Fibroblast of peridontal ligament (primary cell): ENCODE data around the gene KLRC3.
"Not testable (repeated sequence)": the region's sequence is repeated elsewhere in the genome, so short reads cannot be mapped to it uniquely, and the experiment has no call there.

Experiments used
- DNase-seq: peaks from one replicate; pipeline ENCODE4 v3.0.0-alpha.2; 2010; ENCODE audit errors: extremely low read depth

Gene KLRC3

DNA sequence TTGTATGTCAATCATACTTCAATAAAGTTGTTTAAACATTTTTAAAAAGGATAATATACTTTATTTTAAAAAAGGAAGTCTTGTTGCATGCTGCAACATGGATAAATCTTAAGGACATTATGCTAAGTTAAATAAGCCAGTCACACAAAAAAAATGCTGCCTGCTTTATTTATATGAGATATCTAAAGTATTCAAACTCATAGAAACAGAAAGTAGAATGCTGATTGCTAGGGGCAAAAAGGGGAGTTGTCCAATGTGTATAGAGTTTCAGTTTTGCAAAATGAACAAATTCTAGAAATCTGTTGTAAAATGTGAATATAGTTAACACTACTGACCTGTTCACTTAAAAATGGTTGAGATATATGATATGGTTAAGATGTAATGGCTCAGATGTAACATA, 19.6 kb downstream of the KLRC3 start:
- DNase-seq, result peak; percentile 31

DNA sequence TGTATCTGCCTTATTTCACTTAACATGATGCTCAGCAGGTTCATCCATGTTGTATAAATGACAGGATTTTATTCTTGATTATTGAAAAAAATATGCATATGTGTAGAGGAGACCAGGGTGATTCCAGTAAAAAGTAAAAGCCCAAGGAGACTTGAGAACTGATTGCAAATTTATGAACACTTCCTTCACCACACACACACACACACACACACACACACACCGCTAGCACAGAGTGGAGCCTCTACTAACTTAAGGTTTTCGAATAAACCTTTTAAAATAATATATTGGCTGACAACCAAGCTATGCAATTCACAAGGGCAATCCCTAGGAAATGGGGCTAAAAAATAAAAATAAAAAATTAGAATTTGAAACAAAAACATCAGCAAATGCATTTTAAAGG, 22.2 kb downstream of the KLRC3 start:
- no peak for DNase-seq

- no peak for DNase-seq
Measured at GRCh38 chr12:10397296-10397695, 23.1 kb downstream of the KLRC3 start.

GRCh38 chr12:10396176-10396575, 24.2 kb downstream of the KLRC3 start:
- not testable (repeated sequence) for DNase-seq

- DNase-seq, result peak; percentile 87
Measured at GRCh38 chr12:10395390-10395998, 24.9 kb downstream of the KLRC3 start.

- not testable (repeated sequence) for DNase-seq
Measured at GRCh38 chr12:10394531-10395152, 25.8 kb downstream of the KLRC3 start.

DNA sequence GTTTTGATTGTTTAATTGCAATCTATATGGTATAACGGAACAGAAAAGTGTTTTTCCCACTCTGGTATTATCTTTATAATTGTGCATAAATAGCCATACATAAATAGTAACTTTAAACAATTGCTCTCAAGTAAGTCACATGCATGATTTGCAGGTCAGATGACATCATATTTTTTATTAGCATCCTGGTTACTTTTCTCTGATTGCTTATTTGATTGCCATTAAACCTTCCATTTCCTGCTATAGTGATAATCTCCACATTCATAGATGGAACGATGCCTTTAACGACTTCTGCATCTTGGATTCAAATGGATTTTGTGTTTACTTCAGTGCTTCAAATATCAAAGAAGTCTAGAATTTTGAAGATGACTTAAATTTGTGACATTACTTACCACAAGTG, 27.1 kb downstream of the KLRC3 start:
- DNase-seq, result no peak

- peak; percentile 98 for DNase-seq
Measured at GRCh38 chr12:10392394-10392930, 27.9 kb downstream of the KLRC3 start.

DNA sequence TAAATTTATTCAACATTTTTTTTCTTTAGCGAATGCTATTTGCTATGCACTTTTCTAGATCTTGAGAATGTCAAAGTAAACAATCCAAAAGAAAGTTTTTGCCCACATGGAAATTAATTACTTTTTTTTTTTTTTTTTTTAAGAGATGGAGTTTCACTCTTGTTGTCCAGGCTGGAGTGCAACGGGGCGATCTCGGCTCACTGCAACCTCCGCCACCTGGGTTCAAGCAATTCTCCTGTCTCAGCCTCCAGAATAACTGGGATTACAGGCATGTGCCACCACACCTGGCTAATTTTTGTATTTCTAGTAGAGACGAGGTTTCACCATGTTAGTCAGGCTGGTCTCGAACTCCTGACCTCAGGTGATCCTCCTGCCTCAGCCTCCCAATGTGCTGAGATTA, 29.4 kb downstream of the KLRC3 start:
- DNase-seq, result not testable (repeated sequence)

GRCh38 chr12:10389904-10390303, 30.5 kb downstream of the KLRC3 start, which contains the start of gene KLRK1:
KLRK1 (minus strand) TSS chr12:10390041; CDS start chr12:10388810, 1,231 bp downstream.
- no peak for DNase-seq

DNA sequence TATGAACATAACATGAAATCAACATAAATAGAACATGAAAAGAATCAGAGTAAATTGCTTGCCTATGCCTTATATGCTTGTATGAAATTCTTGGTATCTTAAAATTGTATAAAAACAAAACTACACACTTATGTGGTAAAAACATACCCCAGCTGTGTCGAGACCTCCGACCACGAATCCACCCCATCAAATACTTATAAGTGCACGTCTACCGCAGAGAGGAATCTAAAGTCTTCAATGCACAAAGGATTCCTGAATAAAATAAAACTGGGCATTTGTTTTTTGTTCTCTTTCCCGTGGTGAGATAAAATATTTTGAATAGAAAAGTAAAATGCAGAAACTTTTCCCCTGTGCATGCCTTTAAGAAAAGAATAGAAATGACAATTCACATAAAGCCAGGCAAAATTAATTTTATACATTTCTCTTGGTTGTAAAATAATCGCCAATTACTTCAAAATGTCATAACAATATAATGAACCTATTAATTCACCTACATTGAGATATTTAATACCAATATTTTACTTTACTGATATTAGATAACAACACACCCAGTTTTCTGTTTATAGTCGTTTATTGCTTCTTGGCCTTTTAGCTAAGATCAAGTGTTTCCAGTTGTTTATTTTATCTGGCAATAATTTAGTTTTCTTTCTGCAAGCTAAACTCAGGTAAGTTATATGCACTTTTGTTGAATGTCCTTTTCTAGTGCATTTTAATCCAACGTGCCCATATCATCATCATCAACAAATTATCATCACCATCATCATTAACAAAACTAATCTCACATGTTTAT, 31.6 kb downstream of the KLRC3 start:
- no peak for DNase-seq

- not testable (repeated sequence) for DNase-seq
Measured at GRCh38 chr12:10387498-10387897, 32.9 kb downstream of the KLRC3 start.

DNA sequence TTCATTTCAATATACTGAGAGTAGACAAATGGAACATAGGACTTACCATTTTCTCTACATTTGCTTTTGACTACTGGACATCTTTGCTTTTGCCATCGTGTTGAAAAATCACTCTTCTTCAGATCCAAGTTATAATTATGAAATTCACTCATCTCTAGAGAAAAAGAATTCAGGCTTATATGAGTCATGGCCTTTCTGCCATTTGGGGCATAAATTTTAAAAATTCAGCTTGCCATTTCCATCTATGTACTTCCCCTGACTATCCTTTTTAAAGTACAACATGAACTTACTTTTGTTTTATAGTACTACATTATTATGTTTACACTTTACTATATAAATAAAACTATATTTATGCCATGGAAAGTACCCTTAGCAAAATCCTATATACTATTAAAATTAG, 33.5 kb downstream of the KLRC3 start:
- no peak for DNase-seq

- DNase-seq, result peak; percentile 76
Measured at GRCh38 chr12:10385166-10385613, 35.2 kb downstream of the KLRC3 start.

- no peak for DNase-seq
Measured at GRCh38 chr12:10384191-10384590, 36.2 kb downstream of the KLRC3 start.

DNA sequence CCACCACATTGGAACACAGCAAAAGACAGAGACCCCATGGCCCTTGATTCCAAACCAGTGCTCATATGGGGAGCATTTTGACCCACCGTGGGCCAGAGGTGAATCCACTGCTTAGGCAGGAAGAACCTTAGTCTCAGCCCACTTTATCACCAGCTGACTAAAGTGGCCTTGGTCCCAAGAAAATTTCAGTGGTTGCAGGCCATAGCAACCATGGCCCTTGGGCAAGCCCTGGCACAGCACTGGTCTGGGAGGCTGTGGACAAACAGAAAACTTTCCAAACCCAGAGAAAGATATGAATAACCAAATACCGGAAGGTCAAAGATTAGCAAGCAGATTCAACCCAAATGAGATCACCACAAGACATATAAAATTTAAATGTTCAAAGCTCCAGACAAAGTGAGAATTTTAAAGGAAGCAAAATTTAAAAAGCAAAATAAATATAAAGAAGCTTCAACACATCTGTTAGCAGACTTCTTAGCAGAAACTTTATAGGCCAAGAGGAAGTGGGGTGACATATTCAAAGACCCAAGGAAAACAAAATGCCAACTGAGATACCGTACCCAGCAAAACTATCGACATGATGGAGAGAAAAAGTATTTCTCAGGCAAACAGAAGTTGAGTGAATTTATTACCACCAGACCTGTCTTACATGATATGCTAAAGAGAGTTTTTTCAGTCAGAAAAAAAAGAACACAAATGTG, 38.3 kb downstream of the KLRC3 start:
- no peak for DNase-seq

DNA sequence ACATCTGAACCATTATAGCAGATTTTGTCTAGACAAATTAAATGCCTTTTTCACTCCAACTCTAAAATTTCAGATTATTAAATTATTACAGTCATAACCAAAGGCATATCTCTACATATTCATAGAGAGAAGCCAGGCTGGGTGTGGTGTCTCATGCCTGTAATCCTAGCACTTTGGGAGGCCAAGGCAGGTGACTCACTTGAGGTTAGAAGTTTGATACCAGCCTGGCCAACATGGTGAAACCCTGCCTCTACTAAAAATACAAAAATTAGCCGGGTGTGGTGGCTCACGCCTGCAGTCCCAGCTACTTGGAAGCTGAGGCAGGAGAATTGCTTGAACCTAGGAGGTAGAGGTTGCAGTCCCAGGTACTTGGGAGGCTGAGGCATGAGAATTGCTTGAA, 41.7 kb downstream of the KLRC3 start:
- not testable (repeated sequence) for DNase-seq

GRCh38 chr12:10374624-10375018, 45.8 kb downstream of the KLRC3 start:
- DNase-seq, result no peak

DNA sequence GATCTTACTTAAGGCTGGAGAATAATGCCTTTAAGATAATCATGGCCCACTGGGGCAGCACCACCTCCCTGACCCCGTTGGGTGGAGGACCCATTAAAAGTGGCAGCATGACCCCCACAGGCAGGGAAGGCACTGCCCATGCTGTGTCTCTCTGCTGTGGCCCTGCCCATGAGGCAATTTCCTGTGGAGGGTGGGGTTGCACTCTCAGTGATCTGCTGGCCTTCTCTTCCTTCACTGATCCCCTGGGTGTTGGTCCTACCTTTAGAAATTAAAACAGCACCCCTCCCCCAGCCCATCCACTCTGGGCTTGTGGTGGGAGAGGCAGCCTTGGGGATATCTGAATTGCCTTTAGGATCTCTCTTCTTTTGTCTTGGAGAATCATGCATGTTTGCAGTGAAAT, 47.8 kb downstream of the KLRC3 start:
- no peak for DNase-seq

DNA sequence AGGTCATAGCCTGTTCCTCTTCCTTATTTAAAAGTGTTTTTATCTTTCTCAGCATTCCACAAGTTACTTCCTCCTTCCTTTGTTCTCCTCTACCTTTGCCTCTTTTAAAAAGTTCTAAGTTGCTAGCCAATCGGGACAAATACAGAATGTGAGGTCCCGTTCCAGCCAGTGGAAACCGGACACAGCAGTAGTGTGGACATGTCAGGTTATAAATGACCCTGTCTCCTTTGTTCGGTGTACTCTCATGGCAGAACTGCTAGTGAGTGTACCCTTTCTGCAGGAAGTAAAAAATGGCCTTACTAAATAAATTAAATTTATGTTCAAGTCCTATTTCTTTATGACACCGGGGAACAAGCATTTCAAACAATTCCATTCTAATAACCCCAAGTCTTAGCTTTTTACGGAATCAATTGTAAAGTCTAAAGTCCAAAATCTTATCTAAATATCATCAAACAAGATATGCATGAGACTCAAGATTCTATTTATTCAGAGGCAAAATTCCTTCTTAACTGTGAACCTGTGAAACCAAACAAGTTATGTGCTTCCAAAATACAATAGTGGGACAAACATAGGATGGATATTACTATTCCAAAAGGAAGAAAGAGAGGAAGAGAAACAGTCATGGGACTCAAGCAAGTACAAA, 48.4 kb downstream of the KLRC3 start:
- DNase-seq, result not testable (repeated sequence)
